HepG2 (cell line): Measurements from ENCODE around the gene PCYT2. TPM values are rescaled to one million over a fixed set of nuclear protein-coding genes. Genes with fewer than 3 reads are reported as not detected.

ENCODE experiments used
- ARID2 ChIP-seq: sonication (generic); formaldehyde crosslinking; IDR thresholded peaks from 2 replicates; pipeline ENCODE4 v1.8.1; 2022; ENCODE audit warnings: mild to moderate bottlenecking, missing genetic modification reagents, borderline replicate concordance
- ARID3A ChIP-seq: IDR thresholded peaks from 2 replicates; pipeline ENCODE4 v1.6.1; 2012; ENCODE audit warnings: low read depth, low read length, improper control_type of control experiment
- EEA1 ChIP-seq: sonication (generic); formaldehyde crosslinking; IDR thresholded peaks from 2 replicates; pipeline ENCODE4 v1.5.1; 2020; ENCODE audit warnings: mild to moderate bottlenecking, missing genetic modification reagents, borderline replicate concordance
- EHMT2 ChIP-seq: fragments of 200-600 bp; sonication (generic); IDR thresholded peaks from 2 replicates; pipeline ENCODE4 v1.7.0; 2017; ENCODE audit warnings: antibody characterized with exemption, low read depth, low read length, borderline replicate concordance
- HES4 ChIP-seq: sonication (generic); formaldehyde crosslinking; IDR thresholded peaks from 2 replicates; pipeline ENCODE4 v1.9.0; 2021; ENCODE audit warnings: mild to moderate bottlenecking, missing genetic modification reagents, borderline replicate concordance
- HNF4G ChIP-seq, 2 experiments: sonication (generic) in 1 of 2; formaldehyde crosslinking in 1 of 2; IDR thresholded peaks; 2 replicates each; pipeline versions ENCODE4 v1.4.0 to v1.6.1; 2011 to 2020; ENCODE audit warnings: borderline replicate concordance in 2 of 2, low read depth in 2 of 2, mild to moderate bottlenecking in 2 of 2, low read length in 1 of 2, missing genetic modification reagents in 1 of 2, moderate library complexity in 1 of 2
- ISL2 ChIP-seq: sonication (generic); formaldehyde crosslinking; IDR thresholded peaks from 2 replicates; pipeline ENCODE4 v1.5.0; 2020; ENCODE audit warnings: missing genetic modification reagents
- JUND ChIP-seq: sonication (generic); formaldehyde crosslinking; IDR thresholded peaks from 2 replicates; pipeline ENCODE4 v1.8.0; 2022; ENCODE audit warnings: mild to moderate bottlenecking, missing genetic modification reagents
- KDM1A ChIP-seq: IDR thresholded peaks from 2 replicates; pipeline ENCODE4 v1.6.1; 2016; ENCODE audit warnings: missing compliant biosample characterization
- NCOA1 ChIP-seq: sonication (generic); formaldehyde crosslinking; IDR thresholded peaks from 2 replicates; pipeline ENCODE4 v1.9.0; 2021; ENCODE audit warnings: missing genetic modification reagents
- NFIC ChIP-seq: IDR thresholded peaks from 2 replicates; pipeline ENCODE4 v1.6.1; 2012; ENCODE audit warnings: mild to moderate bottlenecking, low read length, inconsistent platforms
- RBFOX2 ChIP-seq: fragments of 200-400 bp; formaldehyde crosslinking; IDR thresholded peaks from 2 replicates; pipeline ENCODE4 v1.6.1; 2017; ENCODE audit warnings: low read depth, mild to moderate bottlenecking, low read length
- RFX3 ChIP-seq: IDR thresholded peaks from 2 replicates; pipeline ENCODE4 v1.6.1; 2016; ENCODE audit warnings: missing biosample characterization, missing genetic modification reagents
- SMARCE1 ChIP-seq: fragments of 450-650 bp; IDR thresholded peaks from 2 replicates; pipeline ENCODE4 v1.6.1; 2017; ENCODE audit warnings: borderline replicate concordance
- STAT5B ChIP-seq: sonication (generic); formaldehyde crosslinking; IDR thresholded peaks from 2 replicates; pipeline ENCODE4 v1.4.0; 2020; ENCODE audit warnings: missing genetic modification reagents
- TARDBP ChIP-seq: sonication (generic); formaldehyde crosslinking; IDR thresholded peaks from 2 replicates; pipeline ENCODE4 v1.8.0; 2022; ENCODE audit warnings: mild to moderate bottlenecking, missing genetic modification reagents
- TBX2 ChIP-seq: sonication (generic); formaldehyde crosslinking; IDR thresholded peaks from 2 replicates; pipeline ENCODE4 v1.5.0; 2020; ENCODE audit warnings: missing genetic modification reagents, mild to moderate bottlenecking, borderline replicate concordance
- THAP9 ChIP-seq: sonication (generic); formaldehyde crosslinking; IDR thresholded peaks from 2 replicates; pipeline ENCODE4; 2020; ENCODE audit warnings: missing genetic modification reagents, mild to moderate bottlenecking, borderline replicate concordance
- ZNF230 ChIP-seq: sonication (generic); formaldehyde crosslinking; IDR thresholded peaks from 2 replicates; pipeline ENCODE4 v1.4.0; 2020; ENCODE audit warnings: mild to moderate bottlenecking, missing genetic modification reagents
- ZNF354B ChIP-seq: sonication (generic); formaldehyde crosslinking; IDR thresholded peaks from 2 replicates; pipeline ENCODE4 v1.8.0; 2022; ENCODE audit warnings: mild to moderate bottlenecking, missing genetic modification reagents
- ZNF557 ChIP-seq: sonication (generic); formaldehyde crosslinking; IDR thresholded peaks from 2 replicates; pipeline ENCODE4 v1.4.0; 2020; ENCODE audit warnings: missing genetic modification reagents
- polyA plus RNA-seq, 8 experiments: library from polyadenylated mRNA; depleted of rRNA in 3 of 8; stranded (reverse) in 7 of 8; unstranded in 1 of 8; fragments of >200 nt; fragmentation: Illumina TruSeq in 4 of 8; extraction: Trizol in 4 of 8; gene quantifications; 2 replicates each; pipeline versions ENCODE4 v1.2.1 to v1.2.3, GENCODE V29; 2011 to 2016; ENCODE audit warnings: low read depth in 4 of 8, missing spikeins in 1 of 8, mixed read lengths in 1 of 8; ENCODE audit not compliant: insufficient read depth in 1 of 8
- total RNA-seq, 5 experiments: library from RNA; depleted of rRNA; stranded (reverse); fragments of >200 nt; fragmentation: Illumina TruSeq; extraction: Trizol; gene quantifications; 2 replicates each; pipeline ENCODE4 v1.2.3, GENCODE V29; 2016; ENCODE audit warnings: low read depth in 1 of 5
- TF ChIP-seq, protein P1 (sequence below): IDR thresholded peaks from 2 replicates; pipeline ENCODE4 v1.6.1; 2012; ENCODE audit warnings: inconsistent platforms
- TF ChIP-seq, protein P2 (sequence below): sonication (generic); formaldehyde crosslinking; IDR thresholded peaks from 2 replicates; pipeline ENCODE4 v1.4.0; 2020; ENCODE audit warnings: mild to moderate bottlenecking, missing genetic modification reagents

The PCYT2 gene
- total and polyA plus RNA-seq, 2 of the 13 experiments (the other 11 are each of a cell fraction or from before 2014, with no cell fraction given), result 147 to 297 TPM

DNA sequence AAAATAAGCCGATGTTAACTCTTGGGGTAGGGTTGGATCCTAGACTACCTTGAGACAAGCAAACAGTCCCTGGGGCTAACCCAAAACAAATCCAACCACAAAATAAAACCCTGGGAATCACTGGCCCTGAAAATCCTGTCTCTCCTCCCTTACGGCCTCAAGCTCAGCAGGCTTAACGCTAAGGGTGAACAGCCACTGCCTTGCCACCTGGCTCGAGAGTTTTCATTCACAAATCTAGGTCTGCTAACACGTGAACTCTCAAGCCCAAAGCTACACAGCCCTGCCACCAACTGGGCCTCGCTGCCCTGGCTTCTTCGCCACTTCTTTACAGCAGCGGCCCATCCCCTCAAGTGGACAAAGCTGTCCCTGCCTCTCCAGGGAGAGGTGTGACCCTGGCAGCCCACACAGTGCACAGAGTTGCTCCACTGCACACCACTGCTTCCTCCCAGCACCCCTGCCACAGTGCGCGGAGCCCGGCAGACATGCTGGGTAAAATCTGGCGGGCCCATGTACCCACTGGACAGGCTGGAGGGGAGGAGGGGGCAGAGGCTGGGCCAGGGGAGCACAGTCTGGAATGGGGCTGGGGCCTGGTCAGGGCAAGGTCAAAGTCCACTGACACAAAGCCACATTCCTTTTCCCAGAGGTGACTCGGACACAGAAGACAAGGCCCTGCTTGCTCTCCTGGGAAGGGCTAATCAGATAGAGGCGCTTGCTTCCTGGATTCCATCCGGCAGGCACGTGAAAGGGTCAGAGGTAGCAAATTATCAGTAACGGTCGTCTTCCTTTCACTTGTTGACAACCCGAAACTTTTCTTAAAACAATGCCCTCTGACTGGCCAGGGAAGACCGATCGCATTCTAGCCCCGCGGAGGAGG is 996 bp downstream of the PCYT2 start (continued):
- TF ChIP-seq JUND (CRISPR knock-in tag) (peak; percentile 59), ISL2 (CRISPR knock-in tag) (peak; percentile 59), TBX2 (CRISPR knock-in tag) (peak; percentile 82), RBFOX2 (peak; percentile 9), ARID2 (CRISPR knock-in tag) (no peak), NCOA1 (no peak), ZNF230 (CRISPR knock-in tag) (0 out of 2 replicates have a peak, but pooled peaks have one; percentile 57), STAT5B (no peak), HNF4G (IDR thresholded peaks at IDR 0.05; ENCODE audit: borderline replicate concordance, low read depth, low read length) (peak; percentile 99), HNF4G (CRISPR knock-in tag; IDR thresholded peaks at IDR 0.05; ENCODE audit: borderline replicate concordance, low read depth) (peak; percentile 99), NFIC (no peak; the same call in 1 of the 2 replicates), ARID3A (no peak), ZNF354B (peak; percentile 64), ZNF557 (no peak; the same call in 1 of the 2 replicates), SMARCE1 (no peak), KDM1A (CRISPR knock-in tag) (no peak), THAP9 (CRISPR knock-in tag) (peak; percentile 73), TARDBP (CRISPR knock-in tag) (peak; percentile 96), RFX3 (CRISPR knock-in tag) (no peak), EEA1 (CRISPR knock-in tag) (no peak; the same call in 1 of the 2 replicates), HES4 (CRISPR knock-in tag) (no peak; the same call in 1 of the 2 replicates), EHMT2 (no peak)
- TF ChIP-seq, protein P1, sequence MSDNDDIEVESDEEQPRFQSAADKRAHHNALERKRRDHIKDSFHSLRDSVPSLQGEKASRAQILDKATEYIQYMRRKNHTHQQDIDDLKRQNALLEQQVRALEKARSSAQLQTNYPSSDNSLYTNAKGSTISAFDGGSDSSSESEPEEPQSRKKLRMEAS, result peak; percentile 51; the same call in 1 of the 2 replicates
- TF ChIP-seq, protein P2, sequence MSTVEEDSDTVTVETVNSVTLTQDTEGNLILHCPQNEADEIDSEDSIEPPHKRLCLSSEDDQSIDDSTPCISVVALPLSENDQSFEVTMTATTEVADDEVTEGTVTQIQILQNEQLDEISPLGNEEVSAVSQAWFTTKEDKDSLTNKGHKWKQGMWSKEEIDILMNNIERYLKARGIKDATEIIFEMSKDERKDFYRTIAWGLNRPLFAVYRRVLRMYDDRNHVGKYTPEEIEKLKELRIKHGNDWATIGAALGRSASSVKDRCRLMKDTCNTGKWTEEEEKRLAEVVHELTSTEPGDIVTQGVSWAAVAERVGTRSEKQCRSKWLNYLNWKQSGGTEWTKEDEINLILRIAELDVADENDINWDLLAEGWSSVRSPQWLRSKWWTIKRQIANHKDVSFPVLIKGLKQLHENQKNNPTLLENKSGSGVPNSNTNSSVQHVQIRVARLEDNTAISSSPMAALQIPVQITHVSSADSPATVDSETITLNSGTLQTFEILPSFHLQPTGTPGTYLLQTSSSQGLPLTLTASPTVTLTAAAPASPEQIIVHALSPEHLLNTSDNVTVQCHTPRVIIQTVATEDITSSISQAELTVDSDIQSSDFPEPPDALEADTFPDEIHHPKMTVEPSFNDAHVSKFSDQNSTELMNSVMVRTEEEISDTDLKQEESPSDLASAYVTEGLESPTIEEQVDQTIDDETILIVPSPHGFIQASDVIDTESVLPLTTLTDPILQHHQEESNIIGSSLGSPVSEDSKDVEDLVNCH (CRISPR knock-in tag), result no peak
